ENCODE results near the gene MEIOSIN. TPM values are rescaled to one million over a fixed set of nuclear protein-coding genes. Genes with fewer than 3 reads are reported as not detected.
"Not testable (repeated sequence)": the region's sequence is repeated elsewhere in the genome, so short reads cannot be mapped to it uniquely, and the experiment has no call there.

Gene MEIOSIN
- total RNA-seq = not detected
- long read RNA-seq = 0 reads

- intact Hi-C loops (cut with DNase I) = loop anchor here (5.0 kb wide), 1 partner anchor 41 kb away; the partner anchor contains the start of genes QPCTL and SNRPD2
Observed at GRCh38 chr19:45733160-45733810, at the start of gene MEIOSIN. MEIOSIN (plus strand) TSS chr19:45733439; CDS start chr19:45735377, 1,938 bp downstream.

GRCh38 chr19:45685045-45685444, 48.2 kb upstream of the MEIOSIN start:
- intact Hi-C loops (cut with DNase I); DNase-seq (ENCODE audit: low spot score): not testable (repeated sequence)

More at GRCh38 chr19:45733160-45733810, at the start of gene MEIOSIN:
- no peak for DNase-seq (ENCODE audit: low spot score)

- intact Hi-C loops (cut with DNase I) = no loop called here
- DNase-seq (ENCODE audit: low spot score) = no peak
Observed at GRCh38 chr19:45687599-45687998, 45.6 kb upstream of the MEIOSIN start.

- intact Hi-C loops (cut with DNase I) = loop anchor here (2.0 to 5.0 kb wide), 3 partner anchors 25 to 77 kb away; partner anchors contain the start of genes FBXO46, MEIOSIN and SIX5
- DNase-seq (ENCODE audit: low spot score) = peak; percentile 97
Observed at GRCh38 chr19:45691516-45692186, 41.6 kb upstream of the MEIOSIN start, which contains the start of gene SNRPD2. SNRPD2 (minus strand) TSS chr19:45691953; CDS start chr19:45691888, 65 bp downstream.

GRCh38 chr19:45692187-45693105, 40.8 kb upstream of the MEIOSIN start, which contains the start of gene QPCTL:
QPCTL (plus strand) TSS chr19:45692666; CDS start chr19:45692704, 38 bp downstream.
- intact Hi-C loops (cut with DNase I) = loop anchor here (2.0 to 5.0 kb wide), 3 partner anchors 24 to 76 kb away; partner anchors contain the start of genes FBXO46, MEIOSIN and SIX5
- peak; percentile 97 for DNase-seq (ENCODE audit: low spot score)

GRCh38 chr19:45693106-45693788, 40.0 kb upstream of the MEIOSIN start:
- peak; percentile 87 for DNase-seq (ENCODE audit: low spot score)
- intact Hi-C loops (cut with DNase I) = loop anchor here (2.0 to 5.0 kb wide), 3 partner anchors 24 to 76 kb away; partner anchors contain the start of genes FBXO46, MEIOSIN and SIX5

GRCh38 chr19:45701676-45702075, 31.6 kb upstream of the MEIOSIN start:
- no peak for DNase-seq (ENCODE audit: low spot score)
- intact Hi-C loops (cut with DNase I) = no loop called here

- no peak for DNase-seq (ENCODE audit: low spot score)
- intact Hi-C loops (cut with DNase I) = no loop called here
Observed at GRCh38 chr19:45705115-45705514, 28.1 kb upstream of the MEIOSIN start.

GRCh38 chr19:45705710-45706415, 27.4 kb upstream of the MEIOSIN start:
- intact Hi-C loops (cut with DNase I) = no loop called here
- no peak for DNase-seq (ENCODE audit: low spot score)

- no peak for DNase-seq (ENCODE audit: low spot score)
- intact Hi-C loops (cut with DNase I) = no loop called here
Observed at GRCh38 chr19:45710356-45711130, 22.7 kb upstream of the MEIOSIN start.

- no peak for DNase-seq (ENCODE audit: low spot score)
- intact Hi-C loops (cut with DNase I) = no loop called here
Observed at GRCh38 chr19:45711851-45712698, 21.2 kb upstream of the MEIOSIN start.

GRCh38 chr19:45712699-45713067, 20.6 kb upstream of the MEIOSIN start:
- no peak for DNase-seq (ENCODE audit: low spot score)
- intact Hi-C loops (cut with DNase I) = no loop called here

GRCh38 chr19:45713141-45713540, 20.1 kb upstream of the MEIOSIN start:
- intact Hi-C loops (cut with DNase I) = no loop called here
- no peak for DNase-seq (ENCODE audit: low spot score)

GRCh38 chr19:45715139-45715538, 18.1 kb upstream of the MEIOSIN start:
- DNase-seq (ENCODE audit: low spot score) = no peak
- intact Hi-C loops (cut with DNase I) = no loop called here

GRCh38 chr19:45716359-45717130, 16.7 kb upstream of the MEIOSIN start:
- intact Hi-C loops (cut with DNase I) = loop anchor here (2.0 kb wide), 3 partner anchors 14 to 52 kb away; partner anchors contain the start of genes FBXO46, QPCTL and SIX5
- DNase-seq (ENCODE audit: low spot score) = no peak

Measured in cardiac septum (tissue), 1 donor.